Right renal pelvis (tissue), 4 donors: Measurements from ENCODE around the gene DAG1. TPM values are rescaled to one million over a fixed set of nuclear protein-coding genes. Genes with fewer than 3 reads are reported as not detected.

Experiments
- DNase-seq, 4 donors: peaks; one replicate each; pipeline ENCODE4 v3.0.0-alpha.2; 2013; ENCODE audit warnings: low read depth in 4 of 4, low spot score in 3 of 4, missing footprints in 1 of 4
- polyA plus RNA-seq, 4 donors: library from polyadenylated mRNA; unstranded; fragments of 120-200 nt; gene quantifications; one replicate each; pipeline ENCODE4 v1.2.1, GENCODE V29; 2013; ENCODE audit not compliant: insufficient read length in 4 of 4

The DAG1 gene
- polyA plus RNA-seq = 100 to 1,000 TPM; 123 to 132 (median 125) TPM

- peak; percentile 93 to 96 (median 95) for DNase-seq
Measured at GRCh38 chr3:49469936-49470713, at the start of gene DAG1. Gene DAG1 (plus strand): TSS chr3:49470267. CDS start chr3:49510535, 40,268 bp downstream.

- DNase-seq = no peak
Measured at GRCh38 chr3:49421890-49422378, 48.1 kb upstream of the DAG1 start.

- peak in 1 of 4 donors; percentile 58 for DNase-seq
Measured at GRCh38 chr3:49422379-49423248, 47.5 kb upstream of the DAG1 start, which contains the start of gene AMT. Gene AMT (minus strand): TSS chr3:49422473. CDS start chr3:49422450, 23 bp downstream.

GRCh38 chr3:49424816-49425215 is 45.3 kb upstream of the DAG1 start:
- no peak for DNase-seq

- DNase-seq = no peak
Measured at GRCh38 chr3:49427586-49427985, 42.5 kb upstream of the DAG1 start.

- no peak for DNase-seq
Measured at GRCh38 chr3:49428752-49429080, 41.4 kb upstream of the DAG1 start.

GRCh38 chr3:49434731-49435130 is 35.3 kb upstream of the DAG1 start:
- DNase-seq = no peak

GRCh38 chr3:49445391-49445790 is 24.7 kb upstream of the DAG1 start:
- DNase-seq = no peak

- no peak for DNase-seq
Measured at GRCh38 chr3:49453621-49454020, 16.4 kb upstream of the DAG1 start.

GRCh38 chr3:49454458-49454857 is 15.6 kb upstream of the DAG1 start:
- DNase-seq = no peak

- no peak for DNase-seq
Measured at GRCh38 chr3:49454898-49455681, 15.0 kb upstream of the DAG1 start.

- no peak for DNase-seq
Measured at GRCh38 chr3:49456466-49456865, 13.6 kb upstream of the DAG1 start.

- DNase-seq = no peak
Measured at GRCh38 chr3:49460188-49460890, 9.7 kb upstream of the DAG1 start.

- DNase-seq = no peak
Measured at GRCh38 chr3:49460956-49461355, 9.1 kb upstream of the DAG1 start.

- DNase-seq = no peak
Measured at GRCh38 chr3:49461443-49462171, 8.5 kb upstream of the DAG1 start.

GRCh38 chr3:49462222-49462621 is 7.8 kb upstream of the DAG1 start:
- no peak for DNase-seq

- no peak for DNase-seq
Measured at GRCh38 chr3:49465270-49466034, 4.6 kb upstream of the DAG1 start.

GRCh38 chr3:49466085-49466484 is 4.0 kb upstream of the DAG1 start:
- no peak for DNase-seq
